Measurements from ENCODE around the gene COL18A1.

- TF ChIP-seq POLR2A (IDR thresholded peaks at IDR 0.05) (no peak), EP300 (IDR thresholded peaks at IDR 0.05) (no peak)
Measured at GRCh38 chr21:45531393-45532215, 126.6 kb downstream of the COL18A1 start.
